NCI-H2029 treated with DMSO at 0.1 percent for 48 hours (cell line): ENCODE measurements around the gene SLC35F4.

Experiments used
- DNase-seq: peaks from one replicate; lab custom pipeline; 2025; lab: John Stamatoyannopoulos, UW

Gene SLC35F4

GRCh38 chr14:57612946-57613345 lies 252.9 kb downstream of the SLC35F4 start:
- no peak for DNase-seq

- no peak for DNase-seq
These were observed 254.3 kb downstream of the SLC35F4 start for GRCh38 chr14:57611555-57612075.

- no peak for DNase-seq
These were observed 255.3 kb downstream of the SLC35F4 start for GRCh38 chr14:57610631-57611030.

- no peak for DNase-seq
These were observed 256.5 kb downstream of the SLC35F4 start for GRCh38 chr14:57609192-57610075.

GRCh38 chr14:57607086-57607485 lies 258.8 kb downstream of the SLC35F4 start:
- no peak for DNase-seq

GRCh38 chr14:57583396-57583795 lies 282.5 kb downstream of the SLC35F4 start:
- no peak for DNase-seq

GRCh38 chr14:57582746-57583145 lies 283.1 kb downstream of the SLC35F4 start:
- no peak for DNase-seq

- DNase-seq: no peak
These were observed 287.1 kb downstream of the SLC35F4 start for GRCh38 chr14:57578801-57579200.

GRCh38 chr14:57576498-57576897 lies 289.4 kb downstream of the SLC35F4 start:
- DNase-seq: no peak

- DNase-seq: no peak
These were observed 290.4 kb downstream of the SLC35F4 start for GRCh38 chr14:57575482-57575881.

- DNase-seq: no peak
These were observed 291.1 kb downstream of the SLC35F4 start for GRCh38 chr14:57574617-57575288.

- no peak for DNase-seq
These were observed 292.7 kb downstream of the SLC35F4 start for GRCh38 chr14:57573173-57573572.

- DNase-seq: no peak
These were observed 297.3 kb downstream of the SLC35F4 start for GRCh38 chr14:57568554-57568953.

GRCh38 chr14:57567220-57567619 lies 298.7 kb downstream of the SLC35F4 start:
- no peak for DNase-seq

GRCh38 chr14:57560681-57561080 lies 305.2 kb downstream of the SLC35F4 start:
- no peak for DNase-seq

GRCh38 chr14:57559576-57559975 lies 306.3 kb downstream of the SLC35F4 start:
- no peak for DNase-seq

GRCh38 chr14:57549765-57550420 lies 316.0 kb downstream of the SLC35F4 start:
- DNase-seq: no peak

- no peak for DNase-seq
These were observed 316.8 kb downstream of the SLC35F4 start for GRCh38 chr14:57549016-57549564.

GRCh38 chr14:57547131-57547530 lies 318.8 kb downstream of the SLC35F4 start:
- DNase-seq: no peak

- DNase-seq: no peak
These were observed 332.7 kb downstream of the SLC35F4 start for GRCh38 chr14:57533214-57533613.

- no peak for DNase-seq
These were observed 335.3 kb downstream of the SLC35F4 start for GRCh38 chr14:57530571-57530970.

GRCh38 chr14:57526942-57527341 lies 338.9 kb downstream of the SLC35F4 start:
- no peak for DNase-seq
